PC-3 (cell line): Measurements from ENCODE around the gene SRP68. TPM values are rescaled to one million over a fixed set of nuclear protein-coding genes. Genes with fewer than 3 reads are reported as not detected.
A peak's percentile ranks its signal among the peaks of the same experiment; 100 is the strongest.

ENCODE experiments used
- ATAC-seq: fragments of 200-7000 bp; cut with Tn5 transposase; 2 replicates; pipeline ENCODE4 v1.9.1; 2020; ENCODE audit warnings: mild to moderate bottlenecking, moderate library complexity
- BruUV-seq: library from RNA; stranded (reverse); fragments of 400-500 nt; replicated peaks from 2 replicates; lab custom pipeline; 2021; lab: Mats Ljungman, UMichigan
- CTCF ChIA-PET: fragments of 300-600 bp; sonication (Branson Sonifier 250); formaldehyde crosslinking; loops from one replicate; lab custom pipeline; 2022; ENCODE audit warnings: antibody characterized with exemption; lab: Charles Lee
- POLR2A ChIA-PET: fragments of 300-600 bp; sonication (Branson Sonifier 250); formaldehyde crosslinking; loops from one replicate; lab custom pipeline; 2022; ENCODE audit warnings: antibody characterized with exemption; ENCODE audit not compliant: unreplicated experiment; lab: Charles Lee
- DNase-seq: peaks from one replicate; pipeline ENCODE4 v3.0.0-alpha.2; 2015
- H2AFZ ChIP-seq: fragments of 300-600 bp; sonication (generic); 2 replicates; pipeline ENCODE4 v1.6.0; 2016; ENCODE audit warnings: antibody characterized with exemption, low read length
- H3F3A ChIP-seq: fragments of 300-600 bp; sonication (generic); one replicate; pipeline ENCODE4 v1.6.0; 2017; ENCODE audit warnings: antibody characterized with exemption, low read length, control low read depth, mild to moderate bottlenecking; ENCODE audit not compliant: unreplicated experiment
- H3K27ac ChIP-seq: fragments of 300-600 bp; sonication (generic); 2 replicates; pipeline ENCODE4 v1.5.1; 2016; ENCODE audit warnings: mild to moderate bottlenecking, low read length
- H3K27me3 ChIP-seq: fragments of 300-600 bp; sonication (generic); 2 replicates; pipeline ENCODE4 v1.6.1; 2016; ENCODE audit warnings: low read length, mixed read lengths
- H3K36me3 ChIP-seq: fragments of 300-600 bp; sonication (generic); 2 replicates; pipeline ENCODE4 v1.6.1; 2016; ENCODE audit warnings: low read depth, mixed run types, low read length, mixed read lengths
- H3K4me1 ChIP-seq: fragments of 300-600 bp; sonication (generic); 2 replicates; pipeline ENCODE4 v1.5.1; 2016; ENCODE audit warnings: low read length; ENCODE audit not compliant: insufficient read depth
- H3K4me2 ChIP-seq: fragments of 300-600 bp; sonication (generic); 2 replicates; pipeline ENCODE4 v1.6.0; 2016; ENCODE audit warnings: low read length
- H3K4me3 ChIP-seq: fragments of 300-600 bp; sonication (generic); 2 replicates; pipeline ENCODE4 v1.5.1; 2016; ENCODE audit warnings: mild to moderate bottlenecking, low read length, mixed read lengths
- H3K79me2 ChIP-seq: fragments of 300-600 bp; sonication (generic); 2 replicates; pipeline ENCODE4 v1.6.1; 2017; ENCODE audit warnings: low read length, mixed read lengths
- H3K9ac ChIP-seq: fragments of 300-600 bp; sonication (generic); 2 replicates; pipeline ENCODE4 v1.6.0; 2016; ENCODE audit warnings: mild to moderate bottlenecking, low read length
- H3K9me2 ChIP-seq: fragments of 300-600 bp; sonication (generic); replicated peaks from 2 replicates; pipeline ENCODE4 v1.6.1; 2016; ENCODE audit warnings: mixed run types, low read length, mixed read lengths
- H3K9me3 ChIP-seq: fragments of 300-600 bp; sonication (generic); 2 replicates; pipeline ENCODE4 v1.6.1; 2016; ENCODE audit warnings: low read length, mixed read lengths
- H4K20me1 ChIP-seq: fragments of 300-600 bp; sonication (generic); 2 replicates; pipeline ENCODE4 v1.6.1; 2016; ENCODE audit warnings: low read length, mixed read lengths
- EZH2 ChIP-seq: fragments of 300-600 bp; sonication (generic); IDR thresholded peaks from one replicate; pipeline ENCODE4 v1.6.1; 2017; ENCODE audit warnings: antibody characterized with exemption, mild to moderate bottlenecking, low read length; ENCODE audit not compliant: unreplicated experiment
- EZH2phosphoT487 ChIP-seq: fragments of 300-600 bp; sonication (generic); IDR thresholded peaks from 2 replicates; pipeline ENCODE4 v1.6.1; 2018; ENCODE audit warnings: mild to moderate bottlenecking, antibody characterized with exemption, low read length, borderline replicate concordance
- intact Hi-C: fragments of 100-400 bp; cut with micrococcal nuclease; formaldehyde crosslinking; loops from 2 replicates; pipeline ENCODE4 v1.9.0; 2023
- total RNA-seq: library from RNA; depleted of rRNA; stranded (reverse); fragments of >200 nt; gene quantifications from 2 replicates; pipeline ENCODE4 v1.2.3, GENCODE V29; 2014
- TF ChIP-seq, protein P1 (sequence below): fragments of 300-600 bp; sonication (generic); conservative IDR thresholded peaks from 2 replicates; pipeline ENCODE4 v1.5.1; 2017; ENCODE audit warnings: antibody characterized with exemption, low read depth, mild to moderate bottlenecking, low read length

SRP68 gene
- total RNA-seq, 1 experiment from 2014 or later: 60.8 TPM

- TF ChIP-seq, protein P1, sequence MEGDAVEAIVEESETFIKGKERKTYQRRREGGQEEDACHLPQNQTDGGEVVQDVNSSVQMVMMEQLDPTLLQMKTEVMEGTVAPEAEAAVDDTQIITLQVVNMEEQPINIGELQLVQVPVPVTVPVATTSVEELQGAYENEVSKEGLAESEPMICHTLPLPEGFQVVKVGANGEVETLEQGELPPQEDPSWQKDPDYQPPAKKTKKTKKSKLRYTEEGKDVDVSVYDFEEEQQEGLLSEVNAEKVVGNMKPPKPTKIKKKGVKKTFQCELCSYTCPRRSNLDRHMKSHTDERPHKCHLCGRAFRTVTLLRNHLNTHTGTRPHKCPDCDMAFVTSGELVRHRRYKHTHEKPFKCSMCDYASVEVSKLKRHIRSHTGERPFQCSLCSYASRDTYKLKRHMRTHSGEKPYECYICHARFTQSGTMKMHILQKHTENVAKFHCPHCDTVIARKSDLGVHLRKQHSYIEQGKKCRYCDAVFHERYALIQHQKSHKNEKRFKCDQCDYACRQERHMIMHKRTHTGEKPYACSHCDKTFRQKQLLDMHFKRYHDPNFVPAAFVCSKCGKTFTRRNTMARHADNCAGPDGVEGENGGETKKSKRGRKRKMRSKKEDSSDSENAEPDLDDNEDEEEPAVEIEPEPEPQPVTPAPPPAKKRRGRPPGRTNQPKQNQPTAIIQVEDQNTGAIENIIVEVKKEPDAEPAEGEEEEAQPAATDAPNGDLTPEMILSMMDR: no peak
- TF ChIP-seq EZH2 (no peak), EZH2phosphoT487 (no peak)
- H3F3A ChIP-seq: no peaks in the 10 kb centered on the region
- H3K9ac ChIP-seq: peak overlapping the region; percentile 87
- no peaks in the 10 kb centered on the region for H3K27me3 ChIP-seq
- H4K20me1 ChIP-seq: no peaks in the 10 kb centered on the region
- peak; percentile 47 for ATAC-seq
- peak overlapping the region; percentile 16 for H3K27ac ChIP-seq
- POLR2A ChIA-PET: no interaction called here
- peaks cover 15% of the 10 kb centered on the region for H3K4me1 ChIP-seq
- no peaks in the 10 kb centered on the region for H3K9me3 ChIP-seq
- DNase-seq: peak; percentile 31
- intact Hi-C loops: loop anchor here (10.0 kb wide), 1 partner anchor 162 kb away; the partner anchor contains the start of gene UBALD2
- H3K9me2 ChIP-seq: no peaks in the 10 kb centered on the region
- peaks cover 26% of the 10 kb centered on the region for H3K79me2 ChIP-seq
- H2AFZ ChIP-seq: peak overlapping the region; percentile 81
- H3K4me3 ChIP-seq: peak overlapping the region; percentile 95
- CTCF ChIA-PET: interaction anchor here (0.8 kb wide), 1 partner anchor 144 kb away, joined by 5 read pairs; no protein-coding TSS in a partner anchor
- H3K36me3 ChIP-seq: peaks cover 18% of the 10 kb centered on the region
- H3K4me2 ChIP-seq: peak overlapping the region; percentile 90
- BruUV-seq: no TSS peak
Measured at GRCh38 chr17:76102944-76103273, 30.6 kb upstream of the SRP68 start.

DNA sequence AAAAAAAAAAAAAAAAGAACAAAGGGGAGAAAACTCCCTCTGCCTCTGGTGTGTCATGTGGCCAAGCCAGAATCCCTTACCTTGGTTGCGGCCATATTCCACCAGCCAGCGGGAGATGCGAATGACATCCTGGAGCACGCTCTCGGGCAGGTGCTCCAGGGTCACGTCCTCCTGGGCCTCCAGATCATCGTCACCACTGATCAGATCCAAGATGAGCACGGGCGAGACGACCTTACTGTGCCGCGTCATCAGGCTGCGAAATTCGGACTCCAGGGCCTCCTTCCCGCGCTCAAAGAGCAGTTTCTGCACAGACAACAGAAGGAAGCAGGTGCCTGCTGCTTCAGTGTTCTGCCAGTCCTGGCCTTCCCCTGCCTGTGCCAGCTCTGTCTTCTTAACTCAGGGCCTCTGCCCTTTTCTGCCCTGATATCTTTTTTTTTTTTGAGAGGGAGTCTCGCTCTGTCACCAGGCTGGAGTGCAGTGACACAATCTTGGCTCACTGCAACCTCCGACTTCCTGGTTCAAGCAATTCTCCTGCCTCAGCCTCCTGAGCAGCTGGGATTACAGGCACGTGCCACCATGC lies 25.5 kb upstream of the SRP68 start:
- no TSS peak for BruUV-seq
- peaks cover 9% of the 10 kb centered on the region; the same call in 1 of the 2 replicates for H3K4me1 ChIP-seq
- no peaks in the 10 kb centered on the region for H3F3A ChIP-seq
- ATAC-seq (no peak), DNase-seq (no peak)
- H3K36me3 ChIP-seq: peaks cover 56% of the 10 kb centered on the region
- no peak overlapping the region for H2AFZ ChIP-seq
- H3K9me3 ChIP-seq: no peaks in the 10 kb centered on the region
- peaks cover 18% of the 10 kb centered on the region for H3K79me2 ChIP-seq
- no peaks in the 10 kb centered on the region for H3K27me3 ChIP-seq
- ChIA-PET CTCF (no interaction called here), POLR2A (no interaction called here)
- no peak overlapping the region for H3K9ac ChIP-seq
- TF ChIP-seq EZH2 (no peak), EZH2phosphoT487 (no peak)
- TF ChIP-seq, protein P1: no peak
- no peaks in the 10 kb centered on the region for H4K20me1 ChIP-seq
- intact Hi-C loops: no loop called here
- H3K4me3 ChIP-seq: no peak overlapping the region
- H3K4me2 ChIP-seq: no peak overlapping the region
- H3K27ac ChIP-seq: no peak overlapping the region
- no peaks in the 10 kb centered on the region for H3K9me2 ChIP-seq

DNA sequence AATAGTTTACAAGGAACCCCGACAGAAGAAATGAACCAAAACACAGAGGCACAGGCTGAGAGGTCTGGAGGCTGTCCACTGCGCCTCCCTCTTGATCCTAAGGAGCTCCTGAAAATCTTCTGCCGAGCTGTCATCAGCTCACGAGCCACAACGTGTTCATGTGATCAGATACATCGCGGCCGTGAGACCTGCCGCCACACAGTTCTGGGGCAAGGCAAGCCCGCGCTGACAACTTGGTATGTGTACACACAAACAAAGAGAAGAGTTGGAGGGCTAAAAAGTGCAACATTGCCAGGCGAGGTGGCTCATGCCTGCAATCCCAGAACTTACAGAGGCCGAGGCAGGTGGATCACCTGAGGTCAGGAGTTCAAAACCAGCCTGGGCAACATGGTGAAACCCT lies 23.6 kb upstream of the SRP68 start:
- no peaks in the 10 kb centered on the region for H4K20me1 ChIP-seq
- H3K9me3 ChIP-seq: no peaks in the 10 kb centered on the region
- no peaks in the 10 kb centered on the region for H3K9me2 ChIP-seq
- TF ChIP-seq EZH2phosphoT487 (no peak), EZH2 (no peak)
- TF ChIP-seq, protein P1: no peak
- ChIA-PET CTCF (no interaction called here), POLR2A (interaction anchor here (0.6 kb wide), 1 partner anchor 506 kb away, joined by 3 read pairs; no protein-coding TSS in a partner anchor)
- H3K27me3 ChIP-seq: no peaks in the 10 kb centered on the region
- no TSS peak for BruUV-seq
- H3K36me3 ChIP-seq: peaks cover 53% of the 10 kb centered on the region
- no peaks in the 10 kb centered on the region for H3K79me2 ChIP-seq
- H3K27ac ChIP-seq: no peak overlapping the region
- no peaks in the 10 kb centered on the region for H3F3A ChIP-seq
- no peak overlapping the region for H2AFZ ChIP-seq
- intact Hi-C loops: no loop called here
- no peak overlapping the region for H3K9ac ChIP-seq
- DNase-seq: no peak
- no peak overlapping the region for H3K4me3 ChIP-seq
- no peak overlapping the region for H3K4me2 ChIP-seq
- H3K4me1 ChIP-seq: no peaks in the 10 kb centered on the region
- ATAC-seq: no peak
